Measurements from ENCODE around the gene TMEM69.

- no peak for TF ChIP-seq CTCF (IDR thresholded peaks at IDR 0.05)
- no peak for TF ChIP-seq POLR2A (IDR thresholded peaks at IDR 0.05)
Measured at GRCh38 chr1:45678489-45678888, 9.5 kb upstream of the TMEM69 start.

Data from tibial nerve (tissue), 3 donors.